Stomach (tissue), 9 donors: ENCODE data around the gene ZBTB22. TPM values are rescaled to one million over a fixed set of nuclear protein-coding genes. Genes with fewer than 3 reads are reported as not detected.

ENCODE experiments used
- DNase-seq, 2 donors: peaks; one replicate each; pipeline versions ENCODE4 v3.0.0 to v3.0.0-alpha.2; 2013 to 2019
- H3K27ac ChIP-seq, 5 donors: fragments of 200-600 bp in 4 of 5; sonication (generic) in 4 of 5; one replicate each; pipeline ENCODE4 v1.5.1; 2013 to 2019; ENCODE audit warnings: mild to moderate bottlenecking in 1 of 5, moderate library complexity in 1 of 5
- H3K27me3 ChIP-seq, 3 donors: fragments of 200-600 bp; sonication (generic); one replicate each; pipeline ENCODE4 v1.5.1; 2017 to 2019; ENCODE audit warnings: mixed run types in 1 of 3
- H3K36me3 ChIP-seq, 4 donors: fragments of 200-600 bp; sonication (generic); 1 replicate in 3 of 4; 2 replicates in 1 of 4; pipeline ENCODE4 v1.5.1; 2016 to 2019
- H3K4me1 ChIP-seq, 4 donors: fragments of 200-600 bp; sonication (generic); one replicate each; pipeline ENCODE4 v1.5.1; 2016 to 2019
- H3K4me3 ChIP-seq, 4 donors: fragments of 200-600 bp; sonication (generic) in 3 of 4; one replicate each; pipeline ENCODE4 v1.5.1; 2016 to 2019; ENCODE audit warnings: mild to moderate bottlenecking in 1 of 4
- H3K9me3 ChIP-seq, 4 donors: fragments of 200-600 bp; sonication (generic); one replicate each; pipeline ENCODE4 v1.5.1; 2016 to 2019
- CTCF ChIP-seq, 7 experiments: fragments of 450-650 bp in 4 of 7; fragments of 200-600 bp in 3 of 7; sonication (generic) in 3 of 7; IDR thresholded peaks; one replicate each; pipeline ENCODE4 v1.5.1; 2016 to 2019; ENCODE audit warnings: antibody characterized with exemption in 7 of 7, control low read depth in 2 of 7, mild to moderate bottlenecking in 1 of 7
- EP300 ChIP-seq: sonication (generic); formaldehyde crosslinking; IDR thresholded peaks from one replicate; pipeline ENCODE4 v1.6.1; 2017; ENCODE audit warnings: antibody characterized with exemption
- POLR2A ChIP-seq, 4 donors: fragments of 450-650 bp; IDR thresholded peaks; one replicate each; pipeline ENCODE4 v1.6.1; 2016; ENCODE audit warnings: antibody characterized with exemption in 4 of 4, control low read depth in 2 of 4, mild to moderate bottlenecking in 1 of 4, moderate library complexity in 1 of 4
- POLR2AphosphoS5 ChIP-seq, 3 donors: sonication (generic); formaldehyde crosslinking; IDR thresholded peaks; one replicate each; pipeline ENCODE4 v1.6.1; 2016; ENCODE audit warnings: antibody characterized with exemption in 3 of 3
- WGBS, 5 donors: extraction: QIAGEN DNeasy Blood & Tissue Kit in 3 of 5; methylation state at CpG; one replicate each; pipeline versions ENCODE4 v1.1.5 to v1.1.7; 2013 to 2018; 5-methylcytosine and 5-hydroxymethylcytosine counted together
- intact Hi-C: fragments of 100-400 bp; cut with DNase I; formaldehyde crosslinking; loops from one replicate; pipeline ENCODE4 v1.15.1; 2023; ENCODE audit warnings: low total_unique reads
- polyA plus RNA-seq, 3 donors: library from polyadenylated mRNA; stranded (reverse); fragments of 200-250 nt; gene quantifications; one replicate each; pipeline ENCODE4 v1.2.3, GENCODE V29; 2013
- total RNA-seq, 5 donors: library from RNA; depleted of rRNA; stranded (reverse); fragments of >200 nt; gene quantifications; one replicate each; pipeline versions ENCODE4 v1.1.0 to v1.2.3, GENCODE V29; 2014 to 2016
- donor health status: healthy with polysubstance abuse.
- donor health status: Bipolar disorder and iron deficiency.
- donor health status: healthy.

Gene ZBTB22
- total and polyA plus RNA-seq, 8 donors, result 1.2 to 45.2 (median 11.1) TPM

- H3K4me3 ChIP-seq, result peak overlapping the region in 2 of 4 donors; percentile 71 to 91
- H3K27me3 ChIP-seq, result no peaks in the 10 kb centered on the region
- peaks cover 27 to 43% (median 40%) of the 10 kb centered on the region in 4 donors for H3K36me3 ChIP-seq
- intact Hi-C loops, result no loop called here
- H3K4me1 ChIP-seq, result peaks cover 42 to 73% (median 70%) of the 10 kb centered on the region in 4 donors
- WGBS, 5 donors, result 55 to 78% (median 75%) methylated on average over 19 to 32 of the region's 32 CpGs
- peak in 1 of 2 donors; percentile 59 for DNase-seq
- H3K9me3 ChIP-seq, result no peaks in the 10 kb centered on the region
- no peak for TF ChIP-seq POLR2AphosphoS5 (IDR thresholded peaks at IDR 0.05)
- TF ChIP-seq EP300, result no peak
- no peak for TF ChIP-seq POLR2A (IDR thresholded peaks at IDR 0.05)
- no peak for TF ChIP-seq CTCF (IDR thresholded peaks at IDR 0.05)
- peak overlapping the region in 4 of 5 donors; percentile 64 to 97 (median 92) for H3K27ac ChIP-seq
Measured at GRCh38 chr6:33320315-33321181, 3.0 kb upstream of the ZBTB22 start.

- intact Hi-C loops, result no loop called here
- WGBS, 5 donors, result 86 to 93% (median 89%) methylated on average over 3 of the region's 3 CpGs
- peaks cover 48 to 79% (median 76%) of the 10 kb centered on the region in 4 donors for H3K4me1 ChIP-seq
Measured at GRCh38 chr6:33319939-33320314, 2.4 kb upstream of the ZBTB22 start.

GRCh38 chr6:33318426-33319073 is 1.0 kb upstream of the ZBTB22 start:
- Histone ChIP-seq H3K9me3 (no peaks in the 10 kb centered on the region), H3K27ac (peak overlapping the region; percentile 80 to 97 (median 89)), H3K27me3 (no peaks in the 10 kb centered on the region), H3K36me3 (peaks cover 27 to 45% (median 40%) of the 10 kb centered on the region in 4 donors), H3K4me1 (peaks cover 48 to 80% (median 76%) of the 10 kb centered on the region in 4 donors), H3K4me3 (peak overlapping the region; percentile 47 to 58 (median 53))
- no peak for DNase-seq
- TF ChIP-seq CTCF (IDR thresholded peaks at IDR 0.05) (no peak), POLR2AphosphoS5 (IDR thresholded peaks at IDR 0.05) (no peak), EP300 (no peak), POLR2A (IDR thresholded peaks at IDR 0.05) (no peak)
- intact Hi-C loops, result no loop called here
- WGBS, 5 donors, result 56 to 61% (median 60%) methylated on average over 8 of the region's 8 CpGs

More at GRCh38 chr6:33319939-33320314, 2.4 kb upstream of the ZBTB22 start:
- H3K27me3 ChIP-seq, result no peaks in the 10 kb centered on the region
- no peaks in the 10 kb centered on the region for H3K9me3 ChIP-seq
- H3K4me3 ChIP-seq, result peak overlapping the region in 2 of 4 donors; percentile 11 to 91
- DNase-seq, result no peak
- peak overlapping the region in 4 of 5 donors; percentile 64 to 97 (median 92) for H3K27ac ChIP-seq
- TF ChIP-seq EP300, result no peak
- peaks cover 27 to 45% (median 40%) of the 10 kb centered on the region in 4 donors for H3K36me3 ChIP-seq

GRCh38 chr6:33317419-33317668 is 200 bp downstream of the ZBTB22 start:
- no peak for DNase-seq

More at GRCh38 chr6:33317419-33317668, 200 bp downstream of the ZBTB22 start:
- WGBS, 5 donors, result 1 to 4% (median 1%) methylated on average over 6 to 27 of the region's 27 CpGs
- Histone ChIP-seq H3K27ac (peak overlapping the region; percentile 80 to 97 (median 89)), H3K4me3 (peak overlapping the region; percentile 47 to 58 (median 53)), H3K36me3 (peaks cover 27 to 45% (median 40%) of the 10 kb centered on the region in 4 donors), H3K4me1 (peaks cover 48 to 81% (median 80%) of the 10 kb centered on the region in 4 donors), H3K9me3 (no peaks in the 10 kb centered on the region), H3K27me3 (no peaks in the 10 kb centered on the region)
- TF ChIP-seq POLR2A (IDR thresholded peaks at IDR 0.05), result no peak
- TF ChIP-seq POLR2AphosphoS5 (IDR thresholded peaks at IDR 0.05), result no peak
- no peak for TF ChIP-seq EP300
- TF ChIP-seq CTCF (IDR thresholded peaks at IDR 0.05), result no peak
- intact Hi-C loops, result no loop called here
